Germinal center (tissue), 1 donor: ENCODE results near the gene FGFR1OP2.
"Not testable (repeated sequence)": the region's sequence is repeated elsewhere in the genome, so short reads cannot be mapped to it uniquely, and the experiment has no call there.

Experiments
- DNase-seq: peaks from one replicate; pipeline ENCODE4 v3.0.0; 2012; ENCODE audit warnings: mixed read lengths, low spot score

Gene FGFR1OP2

DNA sequence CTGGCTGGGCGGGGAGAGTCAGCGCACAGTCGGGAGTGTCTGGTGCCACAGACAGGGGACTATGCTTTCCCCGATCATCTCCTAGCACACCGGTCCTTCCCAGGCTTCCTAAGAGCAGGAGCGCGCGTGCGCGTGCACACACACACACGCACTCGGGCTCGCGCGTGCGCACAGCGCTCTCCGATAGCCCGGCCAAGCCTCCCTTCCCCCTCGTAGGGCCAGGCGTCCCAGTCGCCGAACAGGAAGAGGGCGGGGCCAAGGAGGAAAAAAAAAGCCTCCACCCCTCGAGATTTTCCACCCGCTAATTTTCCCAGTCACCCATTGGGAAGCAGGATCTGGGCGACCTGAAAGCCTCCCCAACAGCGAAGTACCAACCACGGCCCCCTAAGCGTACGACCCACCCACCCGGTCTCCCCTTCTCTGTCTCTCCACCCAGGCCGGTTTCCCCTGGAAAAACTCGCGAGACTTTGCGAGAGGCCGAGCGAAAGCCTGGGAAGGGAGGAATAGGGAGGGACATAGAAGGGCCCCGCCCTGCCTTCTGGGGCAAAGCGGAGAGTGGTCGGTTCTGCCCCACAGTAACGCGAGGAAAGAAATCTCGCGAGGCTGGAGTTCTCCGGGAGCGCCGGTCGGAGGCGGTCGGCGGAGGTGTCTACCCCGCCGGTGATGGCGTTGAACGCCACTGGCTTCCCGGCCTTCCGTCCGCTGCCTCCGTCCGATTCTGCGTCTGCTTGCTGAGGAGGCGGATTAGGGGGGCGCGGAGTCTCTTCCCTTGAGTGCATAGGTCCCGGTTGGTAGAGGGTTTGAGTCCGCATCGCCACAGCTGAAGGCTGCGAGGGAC lies at the start of gene FGFR1OP2, which contains the start of gene INTS13:
Gene FGFR1OP2 (plus strand): TSS at position 608 of the 838 bp plus-strand sequence. CDS start 15,689 bp downstream, outside the sequence.
Gene INTS13 (minus strand): TSS at position 119 of the 838 bp plus-strand sequence. CDS start 1,178 bp downstream, outside the sequence.
- DNase-seq = peak; percentile 92

- DNase-seq = no peak
Measured at GRCh38 chr12:26890784-26891183, 47.5 kb upstream of the FGFR1OP2 start.

DNA sequence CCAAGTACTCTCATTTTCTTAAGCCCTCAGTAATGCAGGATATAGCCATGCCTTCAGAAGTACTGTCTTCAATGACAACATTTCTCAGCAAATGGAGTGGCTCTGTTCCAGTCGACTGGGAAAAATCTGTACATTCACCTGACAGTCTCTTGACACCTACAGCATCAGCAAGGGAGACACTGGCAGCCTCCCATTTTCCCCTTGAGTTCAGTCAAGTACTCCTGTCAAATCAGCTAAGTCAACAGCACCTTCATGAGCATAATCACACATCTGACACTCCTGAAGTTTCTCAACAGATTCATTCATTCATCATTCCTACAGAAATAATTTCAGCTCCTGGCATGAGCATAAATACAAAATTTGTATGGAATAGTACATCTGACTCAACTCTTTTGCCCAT lies 46.6 kb upstream of the FGFR1OP2 start:
- DNase-seq = no peak

GRCh38 chr12:26895672-26896071 lies 42.6 kb upstream of the FGFR1OP2 start:
- no peak for DNase-seq

GRCh38 chr12:26896913-26897312 lies 41.4 kb upstream of the FGFR1OP2 start:
- DNase-seq = no peak

- DNase-seq = not testable (repeated sequence)
Measured at GRCh38 chr12:26903396-26903795, 34.9 kb upstream of the FGFR1OP2 start.

- DNase-seq = no peak
Measured at GRCh38 chr12:26906024-26906423, 32.2 kb upstream of the FGFR1OP2 start.

- DNase-seq = no peak
Measured at GRCh38 chr12:26906704-26907103, 31.6 kb upstream of the FGFR1OP2 start.

DNA sequence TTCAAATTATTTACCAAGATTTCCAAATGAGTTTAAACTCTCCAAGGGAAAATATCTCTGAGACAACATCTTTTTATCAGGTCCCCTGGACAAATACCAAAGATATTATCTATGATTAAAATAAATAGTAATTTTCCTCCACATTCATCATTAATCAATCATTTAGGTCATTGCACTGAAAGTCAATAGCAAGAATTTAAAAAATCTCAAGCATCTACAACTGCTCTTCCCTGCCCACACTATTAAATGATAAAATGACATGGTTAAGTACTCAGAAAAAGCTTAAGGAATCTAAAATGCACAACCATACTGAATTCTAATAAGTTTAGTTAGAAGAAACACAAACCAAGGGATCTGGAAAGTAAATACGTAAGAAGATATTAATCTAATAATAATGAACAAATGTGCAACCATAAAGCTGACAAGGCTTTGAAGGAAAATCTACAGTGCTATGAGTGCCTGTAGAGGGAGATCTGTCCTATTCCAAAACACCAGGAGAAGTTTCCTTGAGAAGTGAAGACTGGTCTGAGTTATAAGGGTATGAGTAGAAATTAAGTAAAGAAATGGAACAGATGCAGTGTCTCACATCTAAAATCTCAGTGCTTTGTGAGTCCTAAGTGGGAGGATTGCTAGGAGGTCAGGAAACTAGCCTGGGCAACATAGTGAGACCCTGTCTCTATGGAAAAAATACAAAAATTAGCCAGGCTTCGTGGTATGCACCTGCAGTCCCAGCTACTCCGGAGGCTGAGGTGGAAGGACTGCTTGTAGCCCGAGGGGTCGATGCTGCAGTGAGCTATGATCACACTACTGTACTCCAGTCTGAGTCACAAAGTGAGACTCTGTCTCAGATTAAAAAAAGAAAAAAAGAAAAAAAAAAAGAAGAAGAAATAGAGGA lies 19.7 kb upstream of the FGFR1OP2 start:
- no peak for DNase-seq

GRCh38 chr12:26919216-26919555 lies 19.1 kb upstream of the FGFR1OP2 start:
- DNase-seq = no peak

DNA sequence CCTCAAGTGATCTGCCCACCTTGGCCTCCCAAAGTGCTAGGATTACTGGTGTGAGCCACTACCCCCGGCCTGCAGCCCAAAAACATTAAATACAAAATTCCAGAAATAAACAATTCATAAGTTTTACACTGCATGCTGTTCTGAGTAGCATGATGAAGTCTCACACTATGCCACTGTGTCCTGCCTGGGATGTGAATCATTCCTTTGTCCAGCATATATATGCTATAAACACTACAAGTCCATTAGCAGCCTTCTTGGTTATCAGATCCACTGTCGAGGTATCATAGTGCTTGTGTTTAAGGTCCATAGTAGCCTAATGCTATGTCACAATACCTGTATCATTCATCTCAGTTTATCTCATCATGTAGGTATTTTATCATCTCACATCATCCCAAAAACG lies 16.4 kb upstream of the FGFR1OP2 start:
- no peak for DNase-seq

GRCh38 chr12:26928661-26929060 lies 9.6 kb upstream of the FGFR1OP2 start:
- no peak for DNase-seq

DNA sequence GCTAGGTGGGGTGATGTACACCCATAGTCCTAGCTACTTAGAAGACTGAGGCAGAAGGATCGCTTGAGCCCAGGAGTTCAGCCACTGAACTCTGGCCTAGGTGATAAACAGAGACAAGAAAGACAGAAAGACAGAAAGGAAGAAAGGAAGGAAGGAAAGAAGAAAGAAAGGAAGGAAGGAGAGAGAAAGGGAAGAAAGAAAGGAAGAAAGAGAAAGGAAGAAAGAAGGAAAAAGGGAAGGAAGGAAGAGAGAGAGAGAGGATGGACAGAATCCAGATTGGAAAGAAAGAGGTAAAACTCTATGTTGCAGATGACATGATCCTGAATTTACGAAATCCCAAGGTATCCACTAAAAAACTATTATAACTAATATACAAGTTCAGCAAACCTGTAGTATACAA lies 8.7 kb upstream of the FGFR1OP2 start:
- DNase-seq = no peak

DNA sequence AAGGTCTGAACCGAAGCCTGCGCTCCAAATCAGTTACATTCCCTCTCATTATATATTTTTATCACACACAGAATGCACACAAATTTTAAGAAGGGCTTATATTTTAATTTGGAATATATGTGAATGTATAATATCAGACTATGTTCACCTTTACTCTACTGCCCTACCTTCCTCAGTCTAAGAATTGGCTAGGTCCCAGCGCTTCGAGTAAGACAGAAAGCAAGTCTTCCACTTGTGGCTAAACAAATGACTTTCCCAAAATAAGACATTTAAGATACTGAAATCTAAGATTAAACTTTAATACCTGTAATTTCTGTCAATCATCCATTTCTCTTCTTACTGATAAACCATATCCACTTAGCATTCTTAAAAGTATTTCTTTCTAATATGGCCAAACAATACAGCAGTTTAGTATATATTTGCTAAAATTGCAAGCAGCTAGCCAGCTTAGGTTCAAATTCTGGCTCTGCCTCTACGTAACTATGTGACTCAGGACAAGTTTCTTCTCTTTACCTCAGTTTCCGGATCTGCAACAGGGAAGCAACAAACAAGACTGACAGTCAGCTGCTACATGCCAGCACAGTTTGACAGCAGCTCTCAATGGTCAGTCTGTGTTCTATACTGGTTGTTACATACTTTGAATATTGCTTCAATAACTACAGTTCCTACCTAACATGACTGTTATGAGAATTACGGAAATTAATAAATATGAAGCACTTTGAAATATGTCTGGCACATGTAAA lies 2.5 kb upstream of the FGFR1OP2 start:
- no peak for DNase-seq

- DNase-seq = no peak
Measured at GRCh38 chr12:26936559-26937442, 1.5 kb upstream of the FGFR1OP2 start.

GRCh38 chr12:26937443-26937862 lies 817 bp upstream of the FGFR1OP2 start:
- DNase-seq = no peak

DNA sequence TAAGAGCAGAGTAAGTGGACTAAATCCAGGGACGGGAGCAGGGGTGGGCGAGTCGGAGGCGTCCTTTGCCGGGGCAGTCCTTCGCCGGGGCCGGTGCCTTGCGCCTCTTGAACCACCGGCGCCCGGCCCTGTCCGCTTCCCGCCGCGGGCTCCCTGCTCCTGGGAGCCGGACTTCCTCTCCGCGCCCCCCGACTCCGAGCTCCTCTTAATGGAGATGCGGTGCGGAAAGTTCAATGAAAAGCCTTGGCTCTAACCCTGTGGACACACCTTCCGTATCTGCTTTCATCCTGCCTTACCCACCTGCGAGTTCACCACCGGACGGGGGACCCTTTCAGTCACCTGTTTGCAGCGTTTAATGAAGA lies 412 bp downstream of the FGFR1OP2 start:
- DNase-seq = peak; percentile 27

- peak; percentile 15 for DNase-seq
Measured at GRCh38 chr12:26939192-26939832, 1.0 kb downstream of the FGFR1OP2 start.

DNA sequence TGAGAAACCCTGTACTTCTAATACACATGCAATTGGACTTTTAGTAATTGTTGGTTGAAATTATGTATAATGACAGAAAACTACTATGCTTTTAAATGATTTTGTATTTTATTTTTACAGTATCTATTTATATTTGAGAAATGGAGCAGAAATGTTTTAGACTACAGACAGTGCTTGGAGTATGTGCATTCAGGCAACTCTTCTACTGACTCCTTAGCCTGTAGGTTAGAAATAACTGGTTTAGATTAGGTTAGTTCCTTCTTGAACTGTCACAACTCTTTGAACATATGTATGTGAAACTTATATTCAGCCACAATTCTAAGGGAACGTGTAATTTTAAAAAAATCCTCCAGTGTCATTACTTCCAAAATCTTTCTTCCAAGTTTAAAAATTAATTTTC lies 1.7 kb downstream of the FGFR1OP2 start:
- DNase-seq = no peak

DNA sequence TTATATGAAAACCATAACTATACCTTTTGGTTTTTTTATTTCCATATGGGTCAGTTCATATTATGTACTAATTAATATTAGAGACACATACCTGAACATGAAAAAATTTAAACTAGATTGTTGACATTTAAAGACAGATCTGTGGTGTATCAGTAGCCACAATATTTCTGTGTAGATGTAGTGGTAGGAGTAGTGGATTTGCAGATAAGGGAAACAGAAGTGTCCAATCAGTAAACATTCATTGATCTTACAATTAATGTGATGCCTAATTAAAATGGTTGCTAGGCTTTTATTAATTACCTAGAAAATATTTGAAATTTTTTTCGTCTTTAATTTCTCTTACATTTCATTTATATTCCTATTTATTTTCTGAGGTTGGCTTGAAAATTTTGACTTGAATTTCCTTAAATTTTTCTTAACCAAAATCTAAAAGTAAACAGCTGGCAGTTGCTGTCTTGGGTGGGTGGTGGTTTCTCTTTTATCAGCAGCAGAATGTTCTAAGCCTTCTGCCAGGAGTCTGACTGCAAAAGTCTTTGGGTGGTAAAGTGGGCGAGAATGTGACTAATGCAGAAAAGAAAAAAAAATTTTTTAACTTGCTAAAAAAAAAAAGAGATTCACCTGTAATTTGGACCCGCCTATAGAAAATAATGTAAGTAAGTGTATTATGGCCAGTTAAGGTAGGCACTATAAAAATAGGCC lies 2.4 kb downstream of the FGFR1OP2 start:
- DNase-seq = no peak
